Stimulated activated naive B cell treated with anti-CD40 and anti-IgM and Interleukin-4, amounts not matched to agents 10 μg/mL and 1 μg/mL and 100 μg/mL, for 72 hours (primary cell): ENCODE results near the gene KRTAP5-4.
"Not testable (repeated sequence)": the region's sequence is repeated elsewhere in the genome, so short reads cannot be mapped to it uniquely, and the experiment has no call there.

Experiments used
- ATAC-seq, 2 donors: fragments of 150-1000 bp; cut with Tn5 transposase; replicated peaks; 2 replicates each; pipeline ENCODE4 v1.10.0; 2021; ENCODE audit warnings: moderate library complexity in 1 of 2
- DNase-seq: peaks from one replicate; pipeline ENCODE4 v3.0.0; 2021
- H3K27ac Mint-ChIP-seq: one replicate; pipeline ENCODE4 v1.8.0; 2022; ENCODE audit warnings: mild to moderate bottlenecking, mixed read lengths
- H3K27me3 Mint-ChIP-seq, 2 donors: one replicate each; pipeline ENCODE4 v1.8.0; 2022; ENCODE audit warnings: mixed read lengths in 2 of 2
- H3K36me3 Mint-ChIP-seq, 2 donors: one replicate each; pipeline ENCODE4 v1.8.0; 2022; ENCODE audit warnings: mixed read lengths in 2 of 2, mild to moderate bottlenecking in 1 of 2
- H3K4me1 Mint-ChIP-seq, 2 donors: one replicate each; pipeline ENCODE4 v1.8.0; 2022; ENCODE audit warnings: mixed read lengths in 2 of 2, mild to moderate bottlenecking in 1 of 2
- H3K4me3 Mint-ChIP-seq, 2 donors: one replicate each; pipeline ENCODE4 v1.8.0; 2022; ENCODE audit warnings: mild to moderate bottlenecking in 2 of 2, mixed read lengths in 2 of 2, moderate library complexity in 1 of 2
- H3K9me3 Mint-ChIP-seq, 2 donors: one replicate each; pipeline ENCODE4 v1.8.0; 2022; ENCODE audit warnings: mixed read lengths in 2 of 2, mild to moderate bottlenecking in 1 of 2

Gene KRTAP5-4

DNA sequence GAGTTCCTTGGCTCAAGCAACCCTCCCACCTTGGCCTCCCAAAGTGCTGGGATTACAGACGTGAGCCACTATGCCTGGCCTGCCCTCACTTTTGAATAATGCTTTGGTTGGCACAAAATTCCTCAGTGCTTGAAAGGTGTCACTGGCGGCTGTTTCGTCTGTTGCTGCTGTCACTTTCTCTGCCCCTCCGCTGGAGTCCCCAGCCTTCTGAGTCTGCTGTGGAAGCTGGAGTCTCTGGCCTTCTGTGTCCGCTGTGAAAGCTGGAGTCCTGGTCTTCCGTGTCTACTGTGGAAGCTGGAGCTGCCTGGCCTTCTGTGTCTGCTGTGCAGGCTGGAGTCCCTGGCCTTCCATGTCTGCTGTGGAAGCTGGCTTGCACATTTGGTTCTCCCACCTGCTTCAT lies 31.9 kb downstream of the KRTAP5-4 start:
- Mint-ChIP-seq H3K27me3 (peaks cover 41 to 67% of the 10 kb centered on the region in 2 donors), H3K27ac (peak overlapping the region; percentile 56), H3K4me1 (peaks cover 5 to 6% of the 10 kb centered on the region in 2 donors), H3K4me3 (no peak overlapping the region), H3K9me3 (peaks cover 0 to 3% of the 10 kb centered on the region in 2 donors), H3K36me3 (peaks cover 4% of the 10 kb centered on the region in 2 donors)
- DNase-seq (no peak), ATAC-seq (no peak)

DNA sequence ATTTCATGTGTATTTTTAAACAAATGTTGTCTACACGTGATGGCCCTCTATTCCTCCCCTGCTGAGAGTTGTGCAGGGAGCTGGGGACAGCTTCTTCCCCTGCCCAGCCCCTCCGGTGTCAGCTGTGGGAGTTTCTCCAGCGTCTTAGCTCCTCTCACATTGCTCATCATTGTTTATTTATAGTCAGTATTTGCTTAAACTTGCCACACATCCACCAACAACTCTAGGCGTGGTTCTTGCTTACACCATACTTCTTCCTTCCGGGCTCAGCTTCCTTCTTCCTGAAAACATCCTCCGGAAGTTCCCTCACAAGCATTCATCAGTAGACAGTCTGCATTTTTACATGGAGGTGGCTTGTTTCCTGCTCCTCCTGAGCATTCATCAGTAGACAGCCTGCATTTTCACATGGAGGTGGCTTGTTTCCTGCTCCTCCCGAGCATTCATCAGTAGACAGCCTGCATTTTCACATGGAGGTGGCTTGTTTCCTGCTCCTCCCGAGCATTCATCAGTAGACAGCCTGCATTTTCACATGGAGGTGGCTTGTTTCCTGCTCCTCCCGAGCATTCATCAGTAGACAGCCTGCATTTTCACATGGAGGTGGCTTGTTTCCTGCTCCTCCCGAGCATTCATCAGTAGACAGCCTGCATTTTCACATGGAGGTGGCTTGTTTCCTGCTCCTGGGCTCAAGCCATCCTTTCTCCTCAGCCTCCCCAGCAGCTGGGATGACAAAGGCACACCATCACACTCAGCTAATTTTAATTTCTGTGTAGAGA lies 32.6 kb downstream of the KRTAP5-4 start:
- peak overlapping the region; percentile 84 for H3K27ac Mint-ChIP-seq
- peak overlapping the region; percentile 15 to 61 for H3K4me3 Mint-ChIP-seq
- H3K9me3 Mint-ChIP-seq, H3K36me3 Mint-ChIP-seq, DNase-seq, ATAC-seq, H3K4me1 Mint-ChIP-seq: not testable (repeated sequence)
- peaks cover 41 to 72% of the 10 kb centered on the region in 2 donors for H3K27me3 Mint-ChIP-seq

DNA sequence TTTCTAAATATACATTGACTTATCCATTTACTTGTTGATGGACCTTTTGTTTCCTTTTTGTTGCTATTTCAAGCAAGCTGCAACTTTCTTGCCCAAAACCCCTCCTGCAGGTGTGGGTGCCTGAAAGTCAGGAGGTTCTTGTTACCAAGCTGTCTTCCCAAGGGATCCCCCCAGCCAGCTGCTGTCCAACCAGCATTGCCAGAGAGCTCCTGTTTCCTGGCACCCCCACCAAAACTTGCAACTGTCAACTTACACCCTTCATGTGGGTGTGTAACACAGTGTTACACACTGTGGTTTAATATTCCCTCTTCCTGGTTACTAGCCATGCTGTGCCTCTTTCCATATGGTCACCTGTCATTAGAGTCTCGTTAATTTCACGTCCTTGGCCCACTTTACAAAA lies 35.2 kb downstream of the KRTAP5-4 start:
- ATAC-seq (no peak), DNase-seq (no peak)
- Mint-ChIP-seq H3K36me3 (peaks cover 4% of the 10 kb centered on the region in 2 donors), H3K4me3 (no peak overlapping the region), H3K27ac (peak overlapping the region; percentile 21), H3K9me3 (peaks cover 0 to 3% of the 10 kb centered on the region in 2 donors), H3K27me3 (peaks cover 45 to 75% of the 10 kb centered on the region in 2 donors), H3K4me1 (peaks cover 5 to 6% of the 10 kb centered on the region in 2 donors)

DNA sequence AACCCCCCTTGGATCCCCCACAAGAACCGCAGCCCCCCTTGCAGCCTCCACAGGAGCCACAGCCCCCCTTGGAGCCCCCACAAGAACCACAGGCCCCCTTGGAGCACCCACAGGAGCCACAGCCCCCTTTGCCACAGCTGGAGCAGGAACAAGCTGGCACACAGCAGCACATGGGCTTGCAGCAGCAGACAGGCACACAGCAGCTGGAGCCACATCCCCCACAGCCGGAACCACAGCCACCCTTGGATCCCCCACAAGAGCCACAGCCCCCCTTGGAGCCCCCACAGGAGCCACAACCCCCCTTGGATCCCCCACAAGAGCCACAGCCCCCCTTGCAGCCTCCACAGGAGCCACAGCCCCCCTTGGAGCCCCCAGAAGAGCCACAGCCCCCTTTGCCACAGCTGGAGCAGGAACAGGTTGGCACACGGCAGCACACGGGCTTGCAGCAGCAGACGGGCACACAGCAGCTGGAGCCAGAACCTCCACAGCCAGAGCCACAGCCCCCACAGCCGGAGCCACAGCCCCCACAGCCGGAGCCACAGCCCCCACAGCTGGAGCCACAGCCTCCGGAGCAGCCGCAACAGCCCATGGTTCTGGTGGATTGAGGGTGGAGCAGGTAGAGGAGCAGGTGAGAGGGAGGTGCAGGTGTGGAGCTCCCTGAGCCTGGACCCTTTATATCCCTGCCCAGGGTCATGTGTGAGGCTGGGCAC lies 37.1 kb downstream of the KRTAP5-4 start, which contains the start of gene KRTAP5-1:
Gene KRTAP5-1, minus strand, starts transcription at position 623 of the 710 bp plus-strand sequence. Its CDS starts 34 bp downstream, at position 589.
- not testable (repeated sequence) for DNase-seq, H3K36me3 Mint-ChIP-seq, H3K4me1 Mint-ChIP-seq, H3K27ac Mint-ChIP-seq, H3K9me3 Mint-ChIP-seq, H3K4me3 Mint-ChIP-seq, ATAC-seq
- H3K27me3 Mint-ChIP-seq, result peaks cover 47 to 79% of the 10 kb centered on the region in 2 donors

DNA sequence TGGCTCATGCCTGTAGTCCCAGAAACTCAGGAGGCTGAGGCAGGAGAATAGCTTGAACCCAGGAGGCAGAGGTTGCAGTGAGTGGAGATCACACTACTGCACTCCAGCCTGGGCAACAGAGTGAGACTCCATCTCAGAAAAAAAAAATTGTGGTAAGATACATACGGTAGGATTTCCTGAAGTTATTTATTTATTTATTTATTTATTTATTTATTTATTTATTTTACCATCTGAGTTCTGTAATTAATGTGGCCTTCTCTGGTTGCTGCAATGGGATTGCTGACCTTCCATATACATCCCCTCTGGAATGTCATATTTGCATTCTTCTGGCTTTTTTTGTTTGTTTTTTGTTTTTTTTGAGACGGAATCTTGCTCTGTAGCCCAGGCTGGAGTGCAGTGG lies 39.0 kb downstream of the KRTAP5-4 start:
- H3K27me3 Mint-ChIP-seq, result peaks cover 46 to 79% of the 10 kb centered on the region in 2 donors
- not testable (repeated sequence) for H3K27ac Mint-ChIP-seq, H3K9me3 Mint-ChIP-seq, H3K4me1 Mint-ChIP-seq, H3K36me3 Mint-ChIP-seq, H3K4me3 Mint-ChIP-seq, DNase-seq, ATAC-seq

DNA sequence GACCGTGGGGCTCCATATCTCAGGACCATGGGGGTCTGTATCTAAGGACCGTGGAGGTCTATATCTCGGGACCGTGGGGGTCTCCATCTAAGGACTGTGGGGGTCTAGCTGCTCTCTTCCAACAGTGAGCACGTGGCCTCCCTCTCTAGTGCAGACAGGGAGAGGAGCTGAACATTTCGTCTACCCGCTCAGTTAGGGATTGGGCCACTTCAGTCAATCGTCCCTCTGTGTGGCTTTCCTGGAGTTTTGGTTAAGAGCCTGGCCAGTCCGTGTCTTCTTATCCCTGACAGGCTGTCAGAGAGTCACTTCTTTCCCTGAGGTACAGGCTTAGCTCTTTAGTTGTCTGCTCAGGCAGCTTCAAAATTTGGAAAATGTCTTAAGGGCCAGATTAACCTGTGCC lies 40.0 kb downstream of the KRTAP5-4 start:
- Mint-ChIP-seq H3K4me1 (no peaks in the 10 kb centered on the region), H3K27ac (no peak overlapping the region), H3K9me3 (peaks cover 8% of the 10 kb centered on the region in 2 donors), H3K4me3 (no peak overlapping the region), H3K27me3 (peaks cover 43 to 77% of the 10 kb centered on the region in 2 donors), H3K36me3 (peaks cover 3 to 4% of the 10 kb centered on the region in 2 donors)
- no peak for ATAC-seq
- DNase-seq, result no peak

DNA sequence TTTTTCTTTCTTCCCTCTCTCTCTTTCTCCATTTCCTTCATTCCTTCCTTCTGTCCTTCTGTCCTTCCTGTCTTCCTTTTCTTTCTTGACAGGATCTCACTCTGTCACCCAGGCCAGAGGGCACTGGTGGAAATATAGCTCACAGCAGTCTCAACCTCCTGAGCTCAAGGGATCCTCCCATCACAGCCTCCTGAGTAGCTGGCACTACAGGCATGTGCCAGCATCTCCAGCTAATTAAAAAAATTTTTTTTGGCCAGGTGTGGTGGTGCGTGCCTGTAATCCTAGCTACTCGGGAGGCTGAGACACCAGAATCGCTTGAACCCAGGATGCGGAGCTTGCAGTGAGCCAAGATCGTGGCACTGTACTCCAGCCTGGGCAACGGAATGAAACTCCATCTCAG lies 45.1 kb downstream of the KRTAP5-4 start:
- H3K4me1 Mint-ChIP-seq, result peaks cover 9 to 17% of the 10 kb centered on the region in 2 donors
- H3K27me3 Mint-ChIP-seq, result peaks cover 40 to 62% of the 10 kb centered on the region in 2 donors
- no peak for DNase-seq
- peaks cover 8% of the 10 kb centered on the region in 2 donors for H3K9me3 Mint-ChIP-seq
- H3K27ac Mint-ChIP-seq, result no peak overlapping the region
- H3K4me3 Mint-ChIP-seq, result no peak overlapping the region
- H3K36me3 Mint-ChIP-seq, result peaks cover 3 to 4% of the 10 kb centered on the region in 2 donors
- ATAC-seq, result no peak

DNA sequence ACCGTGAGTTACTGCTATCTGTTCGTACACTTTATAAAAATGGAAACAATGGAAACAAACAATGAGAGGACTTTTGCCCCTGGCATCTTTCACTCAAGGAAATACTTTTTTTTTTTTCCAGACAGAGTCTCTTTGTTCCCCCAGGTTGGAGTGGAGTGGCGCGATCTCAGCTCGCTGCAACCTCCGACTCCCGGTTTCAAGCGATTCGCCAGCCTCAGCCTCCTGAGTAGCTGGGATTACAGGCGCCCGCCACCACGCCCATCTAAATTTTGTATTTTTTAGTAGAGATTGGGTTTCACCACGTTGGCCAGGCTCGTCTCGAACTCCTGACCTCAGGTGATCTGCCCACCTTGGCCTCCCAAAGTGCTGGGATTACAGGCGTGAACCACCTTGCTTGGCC lies 46.2 kb downstream of the KRTAP5-4 start:
- Mint-ChIP-seq H3K27me3 (peaks cover 33 to 54% of the 10 kb centered on the region in 2 donors), H3K4me1 (peaks cover 9 to 17% of the 10 kb centered on the region in 2 donors)
- DNase-seq, H3K9me3 Mint-ChIP-seq, H3K4me3 Mint-ChIP-seq, H3K36me3 Mint-ChIP-seq, H3K27ac Mint-ChIP-seq, ATAC-seq: not testable (repeated sequence)

DNA sequence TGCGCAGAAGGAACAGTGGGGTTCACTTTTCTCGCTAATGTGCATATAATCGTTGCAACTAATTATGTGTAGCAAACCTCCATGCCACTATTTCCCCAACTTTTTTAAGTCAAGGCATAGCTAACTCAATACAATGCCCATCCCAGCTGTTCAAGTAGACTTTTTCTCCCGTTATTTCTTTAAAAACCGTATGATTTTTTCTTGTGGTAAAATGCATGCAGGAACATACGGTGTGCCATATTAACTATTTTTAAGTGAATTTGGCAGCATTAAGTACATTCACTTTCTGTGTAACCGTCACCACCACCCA lies 47.0 kb downstream of the KRTAP5-4 start:
- peaks cover 5 to 8% of the 10 kb centered on the region in 2 donors for H3K9me3 Mint-ChIP-seq
- H3K27ac Mint-ChIP-seq, result peak overlapping the region; percentile 71
- DNase-seq (no peak), ATAC-seq (no peak)
- H3K4me3 Mint-ChIP-seq, result no peak overlapping the region
- peaks cover 9 to 17% of the 10 kb centered on the region in 2 donors for H3K4me1 Mint-ChIP-seq
- H3K27me3 Mint-ChIP-seq, result peaks cover 41 to 61% of the 10 kb centered on the region in 2 donors
- H3K36me3 Mint-ChIP-seq, result peaks cover 3 to 4% of the 10 kb centered on the region in 2 donors

DNA sequence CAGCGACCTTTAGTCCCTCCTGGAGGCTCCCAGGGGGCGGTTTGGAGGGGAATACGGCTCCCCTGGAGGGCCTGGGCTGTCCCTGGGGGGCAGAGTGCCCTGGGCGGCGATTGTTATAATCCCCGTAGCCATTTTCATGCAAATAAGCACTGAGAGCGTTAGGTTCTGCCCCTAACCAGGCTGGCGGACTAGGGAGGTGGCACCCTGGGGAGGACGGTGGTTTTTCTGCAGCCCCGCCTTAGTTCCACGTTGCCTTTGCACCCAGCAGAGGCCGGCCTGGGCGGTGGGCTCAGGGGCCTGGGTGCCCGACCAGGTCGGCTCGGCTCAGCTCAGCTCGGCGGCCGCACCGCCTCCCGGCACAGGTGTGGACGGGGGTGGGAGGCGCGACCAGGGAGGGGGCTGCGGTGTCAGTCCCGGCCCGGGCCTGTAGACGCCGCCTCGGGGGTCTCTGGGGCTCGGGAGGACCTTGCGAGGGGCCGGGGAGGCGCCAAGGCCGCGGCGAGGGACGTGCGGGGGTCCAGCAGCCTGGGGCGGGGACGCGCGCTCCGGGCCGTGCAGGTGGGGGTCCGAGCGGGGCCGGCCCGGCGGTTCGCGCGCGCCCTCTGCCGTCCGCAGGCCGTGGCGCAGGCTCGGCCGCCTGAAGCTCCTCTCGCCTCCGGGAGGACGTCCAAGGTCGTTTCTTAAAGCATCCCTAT lies 47.6 kb downstream of the KRTAP5-4 start:
- Mint-ChIP-seq H3K4me3 (peak overlapping the region; percentile 69 to 72), H3K27ac (no peak overlapping the region), H3K9me3 (peaks cover 5 to 8% of the 10 kb centered on the region in 2 donors), H3K27me3 (peaks cover 46 to 66% of the 10 kb centered on the region in 2 donors), H3K36me3 (peaks cover 3 to 4% of the 10 kb centered on the region in 2 donors), H3K4me1 (peaks cover 9 to 20% of the 10 kb centered on the region in 2 donors)
- ATAC-seq (peak; percentile 85 to 86), DNase-seq (peak; percentile 61)

DNA sequence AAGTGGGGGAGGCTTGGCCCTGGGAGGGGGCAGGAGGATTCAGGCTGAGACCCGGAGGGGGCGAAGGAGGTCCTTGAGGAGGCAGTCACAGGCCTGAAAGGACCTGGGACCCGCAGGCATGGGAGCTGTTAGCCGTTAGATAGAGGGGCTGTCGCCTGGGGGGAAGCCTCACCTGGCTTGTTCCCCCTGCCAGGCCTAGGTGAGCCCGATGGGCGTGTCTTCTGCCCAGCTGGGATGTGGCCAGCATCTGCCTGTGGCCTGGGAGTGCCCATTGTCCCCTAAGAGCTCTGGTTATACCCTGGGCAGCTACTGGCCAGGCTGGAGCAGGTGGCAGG lies 48.1 kb downstream of the KRTAP5-4 start:
- H3K4me3 Mint-ChIP-seq, result peak overlapping the region; percentile 69 to 72
- H3K27ac Mint-ChIP-seq, result peak overlapping the region; percentile 59
- H3K36me3 Mint-ChIP-seq, result peaks cover 3 to 4% of the 10 kb centered on the region in 2 donors
- ATAC-seq (peak; percentile 19 to 27), DNase-seq (no peak)
- H3K9me3 Mint-ChIP-seq, result peaks cover 5 to 8% of the 10 kb centered on the region in 2 donors
- H3K27me3 Mint-ChIP-seq, result peaks cover 49 to 66% of the 10 kb centered on the region in 2 donors
- H3K4me1 Mint-ChIP-seq, result peaks cover 9 to 23% of the 10 kb centered on the region in 2 donors

DNA sequence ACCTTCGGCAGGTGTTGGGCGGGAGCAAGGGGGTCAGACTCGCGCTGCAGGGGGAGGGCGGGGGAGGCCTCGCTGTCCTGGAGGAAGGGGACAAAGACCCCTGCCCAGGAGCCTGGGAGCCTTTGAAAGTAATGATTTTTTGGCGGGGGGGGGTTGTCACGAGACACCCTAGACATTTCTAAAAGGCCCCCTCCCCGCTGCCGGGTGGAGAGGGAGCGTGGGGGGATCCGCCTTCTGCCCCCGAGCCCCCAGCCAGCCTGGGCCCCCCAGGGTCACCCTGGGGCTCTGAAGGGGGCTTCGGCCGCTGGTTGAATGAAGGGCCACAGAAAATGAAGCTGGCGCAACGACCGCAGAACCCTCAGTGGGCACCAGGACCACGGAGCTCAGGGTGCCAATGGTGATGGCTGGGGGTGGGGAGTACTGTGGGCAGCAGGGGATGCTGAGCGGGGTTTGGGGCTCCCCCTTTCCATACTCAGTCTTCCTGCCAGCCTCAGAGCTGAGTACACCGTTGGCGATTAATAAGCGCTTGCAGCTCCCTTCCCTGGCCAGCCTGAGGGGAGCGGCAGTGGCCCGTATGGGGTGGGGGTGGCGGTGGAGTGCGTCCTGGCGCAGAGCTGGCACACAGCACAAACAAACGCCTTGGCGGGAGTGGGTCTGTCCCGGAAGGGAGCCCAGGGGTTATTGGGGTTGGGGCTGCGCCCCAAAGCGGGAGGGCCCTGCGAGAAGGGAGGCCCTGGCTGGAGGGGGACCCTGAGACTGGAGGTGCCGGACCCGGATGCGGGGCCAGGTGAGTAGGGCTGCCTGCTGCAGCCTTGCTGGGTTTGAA lies 48.6 kb downstream of the KRTAP5-4 start:
- Mint-ChIP-seq H3K27ac (peak overlapping the region; percentile 59), H3K4me1 (peaks cover 13 to 29% of the 10 kb centered on the region in 2 donors), H3K27me3 (peaks cover 48 to 66% of the 10 kb centered on the region in 2 donors), H3K9me3 (peaks cover 3% of the 10 kb centered on the region in 2 donors), H3K4me3 (peak overlapping the region; percentile 69 to 72), H3K36me3 (peaks cover 3% of the 10 kb centered on the region in 2 donors)
- DNase-seq (no peak), ATAC-seq (peak in 1 of 2 donors; percentile 10)

DNA sequence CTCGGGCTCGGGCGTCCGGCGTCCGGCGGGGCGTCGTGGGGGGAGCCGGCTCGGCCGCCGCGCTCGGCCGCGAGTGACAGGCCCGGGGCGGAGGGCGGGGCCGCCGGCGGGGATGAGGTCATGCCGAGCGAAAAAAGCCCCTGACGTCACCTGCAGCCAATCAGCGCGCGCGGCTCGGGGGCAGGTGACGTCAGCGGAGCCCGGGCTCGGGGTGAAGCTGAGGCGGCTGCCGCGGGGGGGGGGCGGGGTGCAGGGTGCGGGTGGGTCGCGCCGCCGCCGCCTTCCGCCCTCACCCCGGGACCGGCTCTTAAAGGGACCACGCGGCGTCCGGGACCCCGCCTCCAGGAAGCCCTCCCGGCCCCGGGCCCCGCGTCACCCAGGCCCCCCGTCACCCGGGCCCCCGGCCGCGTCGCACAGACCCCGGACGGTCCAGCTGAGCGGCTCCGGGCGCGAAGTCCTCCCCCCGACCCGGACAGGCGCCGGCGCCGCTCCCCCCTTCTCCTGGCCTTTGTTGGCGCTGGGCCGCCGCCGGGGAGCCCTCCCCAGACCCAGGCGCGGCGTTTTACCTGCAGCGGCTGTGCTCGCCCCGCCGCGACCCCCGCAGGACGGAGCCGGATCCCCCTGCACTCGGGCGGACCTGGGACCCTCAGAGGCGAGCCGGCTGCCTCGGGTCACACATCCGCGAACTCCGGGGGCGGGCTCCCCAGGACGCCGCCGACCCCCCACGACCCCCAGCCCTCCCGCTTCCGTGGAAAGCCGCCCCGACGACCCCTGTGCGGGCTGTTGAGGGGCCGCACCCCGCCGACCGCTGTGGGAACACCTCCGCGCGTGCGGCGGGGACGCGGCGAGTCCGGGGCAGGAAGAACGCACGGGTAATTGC lies 49.5 kb downstream of the KRTAP5-4 start, which contains the start of gene DUSP8:
Gene DUSP8, minus strand, starts transcription at position 75 of the 880 bp plus-strand sequence. CDS start 6,445 bp downstream, outside the sequence.
- H3K27ac Mint-ChIP-seq, result no peak within 1 kb of the TSS
- no peaks in the 10 kb centered on the region for H3K36me3 Mint-ChIP-seq
- peak within 1 kb of the TSS; percentile 50 to 72 for H3K4me3 Mint-ChIP-seq
- H3K4me1 Mint-ChIP-seq, result peaks cover 13 to 29% of the 10 kb centered on the region in 2 donors
- ATAC-seq, result peak; percentile 47 to 56
- no peaks in the 10 kb centered on the region for H3K9me3 Mint-ChIP-seq
- peak; percentile 66 for DNase-seq
- peaks cover 46 to 66% of the 10 kb centered on the region in 2 donors for H3K27me3 Mint-ChIP-seq
